GM12875 (cell line): ENCODE data around the gene ENPP3.

ENCODE experiments used
- H3K4me3 ChIP-seq: one replicate; pipeline ENCODE4 v1.5.1; 2011; ENCODE audit warnings: low read depth, low read length, control low read depth
- CTCF ChIP-seq: IDR thresholded peaks from 2 replicates; pipeline ENCODE4 v1.5.1; 2011; ENCODE audit warnings: low read depth, mild to moderate bottlenecking, control low read depth, inconsistent platforms, low read length, moderate library complexity, borderline replicate concordance; ENCODE audit not compliant: insufficient read depth

The ENPP3 gene

GRCh38 chr6:131762984-131763383 lies 125.9 kb downstream of the ENPP3 start:
- TF ChIP-seq CTCF, result no peak
- H3K4me3 ChIP-seq, result no peak overlapping the region

GRCh38 chr6:131763749-131764148 lies 126.6 kb downstream of the ENPP3 start:
- no peak overlapping the region for H3K4me3 ChIP-seq
- TF ChIP-seq CTCF, result no peak

- TF ChIP-seq CTCF, result no peak
Observed at GRCh38 chr6:131764350-131764749, 127.2 kb downstream of the ENPP3 start.

GRCh38 chr6:131765081-131765803 lies 128.1 kb downstream of the ENPP3 start:
- TF ChIP-seq CTCF, result no peak
- no peak overlapping the region for H3K4me3 ChIP-seq

More at GRCh38 chr6:131764350-131764749, 127.2 kb downstream of the ENPP3 start:
- H3K4me3 ChIP-seq, result no peak overlapping the region

GRCh38 chr6:131765804-131766135 lies 128.7 kb downstream of the ENPP3 start:
- H3K4me3 ChIP-seq, result no peak overlapping the region
- no peak for TF ChIP-seq CTCF

- TF ChIP-seq CTCF, result no peak
- H3K4me3 ChIP-seq, result no peak overlapping the region
Observed at GRCh38 chr6:131766631-131767030, 129.5 kb downstream of the ENPP3 start.

- no peak for TF ChIP-seq CTCF
- no peak overlapping the region for H3K4me3 ChIP-seq
Observed at GRCh38 chr6:131768964-131769363, 131.9 kb downstream of the ENPP3 start.
